ENCODE results near the gene MED9. TPM values are rescaled to one million over a fixed set of nuclear protein-coding genes. Genes with fewer than 3 reads are reported as not detected.
A peak's percentile ranks its signal among the peaks of the same experiment; 100 is the strongest.

MED9 gene
- total and polyA plus RNA-seq, 2 of the 4 experiments (the other 2 are of a cell fraction): 6.1 to 10.1 TPM

GRCh38 chr17:17462048-17462824 lies 14.6 kb upstream of the MED9 start:
- ChIA-PET POLR2A (ENCODE audit: unreplicated experiment) (no interaction called here), CTCF (no interaction called here)
- Histone ChIP-seq H3K18ac (ENCODE audit: low read depth, low read length) (no peak overlapping the region), H4K91ac (ENCODE audit: insufficient read depth, low read depth, low read length) (no peak overlapping the region), H3K14ac (replicated peaks; ENCODE audit: low read depth, low read length) (no peak overlapping the region), H3K27me3 (ENCODE audit: control insufficient read depth, insufficient read depth, low read length) (peaks cover 33% of the 10 kb centered on the region), H2BK15ac (ENCODE audit: low read depth, low read length) (no peak overlapping the region), H3K79me1 (ENCODE audit: low read depth in 1 of 2, low read length in 2 of 2) (no peaks in the 10 kb centered on the region), H3K36me3 (ENCODE audit: control insufficient read depth, insufficient read depth, low read length) (no peaks in the 10 kb centered on the region), H2BK120ac (ENCODE audit: low read depth, low read length) (no peak overlapping the region), H2BK5ac (ENCODE audit: low read depth, low read length, poor library complexity, severe bottlenecking) (no peak overlapping the region), H2AK5ac (ENCODE audit: low read depth, low read length) (no peak overlapping the region), H3K9ac (ENCODE audit: low read depth, low read length) (no peak overlapping the region), H3K4ac (ENCODE audit: low read depth, low read length) (no peak overlapping the region), H4K20me1 (ENCODE audit: insufficient read depth, low read length) (no peaks in the 10 kb centered on the region), H2AK9ac (replicated peaks; ENCODE audit: low read depth, low read length, poor library complexity) (no peak overlapping the region), H3K9me1 (ENCODE audit: insufficient read depth, low read length) (no peaks in the 10 kb centered on the region), H4K8ac (ENCODE audit: low read depth in 2 of 2, low read length in 2 of 2) (no peak overlapping the region), H2AFZ (replicated peaks; ENCODE audit: low read length, poor library complexity) (no peak overlapping the region), H3K4me1 (ENCODE audit: control insufficient read depth, insufficient read depth, low read length) (no peaks in the 10 kb centered on the region), H3K9me3 (ENCODE audit: control insufficient read depth, insufficient read depth, low read length) (peaks cover 3% of the 10 kb centered on the region; the same call in 1 of the 2 replicates), H3K56ac (ENCODE audit: extremely low read depth, insufficient read depth, low read length) (no peak overlapping the region), H4K5ac (ENCODE audit: low read depth, low read length) (no peak overlapping the region), H2BK20ac (ENCODE audit: low read depth, low read length) (no peak overlapping the region), H3K23ac (ENCODE audit: low read depth, low read length) (no peak overlapping the region), H3K4me2 (ENCODE audit: low read depth, low read length) (no peak overlapping the region), H3K4me3 (ENCODE audit: insufficient read depth, low read depth, low read length) (no peak overlapping the region), H3K27ac (ENCODE audit: insufficient read depth, low read length) (no peak overlapping the region)
- DNase-seq: peak; percentile 16
- no peak for TF ChIP-seq USF2 (IDR thresholded peaks at IDR 0.05; ENCODE audit: low read depth, low read length)
- TF ChIP-seq CHD1 (IDR thresholded peaks at IDR 0.05; ENCODE audit: low read depth, low read length): no peak
- no peak for TF ChIP-seq RFX5 (IDR thresholded peaks at IDR 0.05; ENCODE audit: low read depth, low read length)
- TF ChIP-seq SMC3 (IDR thresholded peaks at IDR 0.05; ENCODE audit: low read depth, low read length): no peak
- no peak for TF ChIP-seq MXI1 (IDR thresholded peaks at IDR 0.05; ENCODE audit: borderline replicate concordance, low read depth, low read length)
- TF ChIP-seq MAZ (IDR thresholded peaks at IDR 0.05; ENCODE audit: borderline replicate concordance, low read depth, low read length): no peak
- TF ChIP-seq MAFK (IDR thresholded peaks at IDR 0.05; ENCODE audit: low read depth, low read length): no peak
- no peak for TF ChIP-seq ELK1 (IDR thresholded peaks at IDR 0.05; ENCODE audit: borderline replicate concordance, low read depth, low read length)
- no peak for TF ChIP-seq CTCF (conservative IDR thresholded peaks at IDR 0.05; ENCODE audit: low read depth, low read length)
- no peak for TF ChIP-seq FOS (IDR thresholded peaks at IDR 0.05; ENCODE audit: low read depth, low read length)
- TF ChIP-seq POLR2A (IDR thresholded peaks at IDR 0.05; ENCODE audit: low read depth, low read length): no peak
- TF ChIP-seq NFE2L2 (IDR thresholded peaks at IDR 0.05; ENCODE audit: low read depth, low read length): no peak
- no peak for TF ChIP-seq CEBPB (IDR thresholded peaks at IDR 0.05; ENCODE audit: low read depth, low read length)
- no peak for TF ChIP-seq RAD21 (IDR thresholded peaks at IDR 0.05; ENCODE audit: low read length)
- no peak for ATAC-seq (ENCODE audit: low read depth)
- intact Hi-C loops (cut with micrococcal nuclease): no loop called here
- BruUV-seq (replicated peaks): no TSS peak
- WGBS, 2 experiments (ENCODE audit: extremely low coverage in 2 of 2, insufficient read length in 1 of 2): 77% methylated on average over 3 of the region's 15 CpGs; no CpG with 5 or more reads in 1 of the 2 experiments
- in situ Hi-C loops (cut with MboI; ENCODE audit: low sequenced_read_pairs): no loop called here
- dilution Hi-C loops (cut with HindIII; ENCODE audit: low sequenced_read_pairs, unreplicated experiment): no loop called here
